Measurements from ENCODE around the gene SNAI3. TPM values are rescaled to one million over a fixed set of nuclear protein-coding genes. Genes with fewer than 3 reads are reported as not detected.
"Not testable (repeated sequence)": the region's sequence is repeated elsewhere in the genome, so short reads cannot be mapped to it uniquely, and the experiment has no call there.

Gene SNAI3
- total RNA-seq, 4 donors from 2014 or later: 1.2 to 2.2 (median 1.6) TPM

DNA sequence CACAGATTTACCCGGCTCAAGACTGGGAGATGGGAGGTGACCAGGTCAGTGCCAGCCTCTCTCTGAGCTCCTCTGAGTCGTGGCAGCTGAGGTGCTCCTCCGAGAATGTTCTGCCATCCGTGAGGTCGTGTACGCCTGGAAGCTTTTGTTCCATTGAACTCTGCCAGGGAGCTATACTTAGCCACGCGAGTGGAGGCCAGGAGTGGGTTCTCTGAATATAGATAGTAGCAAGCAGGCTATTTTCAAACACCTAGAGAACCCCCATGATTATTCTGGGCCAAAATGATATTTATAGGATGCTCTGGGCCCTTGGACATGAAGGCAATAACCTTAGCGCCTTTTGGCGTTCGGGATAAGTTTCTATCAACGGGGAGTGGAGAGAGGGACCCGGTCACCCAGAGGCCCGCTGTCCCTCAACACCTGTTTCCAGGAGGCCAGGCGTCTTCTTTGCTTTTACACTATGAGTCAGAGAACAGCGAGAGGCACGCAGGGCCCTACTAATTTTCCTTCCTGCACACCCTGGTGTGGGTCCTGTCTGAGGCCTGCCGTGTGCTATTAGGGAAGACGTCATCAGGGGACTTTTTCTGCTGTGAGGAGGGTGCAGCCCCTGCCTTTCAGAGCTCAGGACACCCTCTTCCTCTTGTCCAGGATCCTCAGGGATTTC is 12.5 kb downstream of the SNAI3 start:
- DNase-seq: peak; percentile 39 to 66
- H3K4me3 ChIP-seq: peak overlapping the region in 1 of 4 donors; percentile 2
- ATAC-seq: peak; percentile 79 to 85

DNA sequence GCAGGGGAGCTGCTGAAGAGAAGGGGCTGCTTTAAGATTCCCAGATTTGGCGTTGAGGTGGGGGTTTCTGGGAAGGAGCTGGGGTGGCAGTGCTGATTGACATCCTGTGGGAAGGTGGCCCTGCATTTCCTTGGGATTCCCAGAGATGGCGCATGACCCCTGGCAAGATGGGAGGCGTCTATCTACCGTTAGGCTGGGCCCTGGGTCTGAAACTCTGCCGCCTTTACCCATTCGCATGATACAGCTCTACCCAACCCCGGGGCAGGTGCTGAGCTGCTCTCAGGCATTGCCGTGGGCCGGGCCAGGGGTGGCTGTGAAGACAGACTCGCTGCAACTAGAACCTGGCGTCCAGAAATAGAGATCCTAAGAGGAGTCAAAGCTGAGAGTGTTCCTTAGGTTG is 13.5 kb downstream of the SNAI3 start:
- Histone ChIP-seq H3K27ac (peak overlapping the region; percentile 75 to 84 (median 82)), H3K27me3 (no peaks in the 10 kb centered on the region), H3K36me3 (no peaks in the 10 kb centered on the region), H3K4me3 (no peak overlapping the region), H3K4me1 (peaks cover 46 to 50% of the 10 kb centered on the region in 2 donors), H3K9me3 (no peaks in the 10 kb centered on the region)
- TF ChIP-seq, protein P1, sequence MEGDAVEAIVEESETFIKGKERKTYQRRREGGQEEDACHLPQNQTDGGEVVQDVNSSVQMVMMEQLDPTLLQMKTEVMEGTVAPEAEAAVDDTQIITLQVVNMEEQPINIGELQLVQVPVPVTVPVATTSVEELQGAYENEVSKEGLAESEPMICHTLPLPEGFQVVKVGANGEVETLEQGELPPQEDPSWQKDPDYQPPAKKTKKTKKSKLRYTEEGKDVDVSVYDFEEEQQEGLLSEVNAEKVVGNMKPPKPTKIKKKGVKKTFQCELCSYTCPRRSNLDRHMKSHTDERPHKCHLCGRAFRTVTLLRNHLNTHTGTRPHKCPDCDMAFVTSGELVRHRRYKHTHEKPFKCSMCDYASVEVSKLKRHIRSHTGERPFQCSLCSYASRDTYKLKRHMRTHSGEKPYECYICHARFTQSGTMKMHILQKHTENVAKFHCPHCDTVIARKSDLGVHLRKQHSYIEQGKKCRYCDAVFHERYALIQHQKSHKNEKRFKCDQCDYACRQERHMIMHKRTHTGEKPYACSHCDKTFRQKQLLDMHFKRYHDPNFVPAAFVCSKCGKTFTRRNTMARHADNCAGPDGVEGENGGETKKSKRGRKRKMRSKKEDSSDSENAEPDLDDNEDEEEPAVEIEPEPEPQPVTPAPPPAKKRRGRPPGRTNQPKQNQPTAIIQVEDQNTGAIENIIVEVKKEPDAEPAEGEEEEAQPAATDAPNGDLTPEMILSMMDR (IDR thresholded peaks at IDR 0.05 in 4 of 5, conservative IDR thresholded peaks at IDR 0.05 in 1 of 5): peak in 2 of 5 experiments; percentile 28 to 30
- TF ChIP-seq POLR2A (IDR thresholded peaks at IDR 0.05): no peak
- ATAC-seq (peak; percentile 11 to 37), DNase-seq (peak in 1 of 2 donors; percentile 50)
- in situ Hi-C loops (cut with MboI; ENCODE audit: low sequenced_read_pairs in 4 of 4): no loop called here
- intact Hi-C loops (cut with DNase I; ENCODE audit: low total_unique reads): no loop called here

More for the DNA sequence above, 12.5 kb downstream of the SNAI3 start:
- H3K27me3 ChIP-seq: no peaks in the 10 kb centered on the region
- intact Hi-C loops (cut with DNase I; ENCODE audit: low total_unique reads) (loop anchor here (1.0 kb wide), 1 partner anchor 12 kb away; the partner anchor contains the start of gene SNAI3), in situ Hi-C loops (cut with MboI; ENCODE audit: low sequenced_read_pairs in 4 of 4) (no loop called here)
- peak overlapping the region; percentile 75 to 84 (median 82) for H3K27ac ChIP-seq
- H3K36me3 ChIP-seq: no peaks in the 10 kb centered on the region
- H3K9me3 ChIP-seq: no peaks in the 10 kb centered on the region
- H3K4me1 ChIP-seq: peaks cover 46 to 57% of the 10 kb centered on the region in 2 donors
- TF ChIP-seq, protein P1 (IDR thresholded peaks at IDR 0.05 in 4 of 5, conservative IDR thresholded peaks at IDR 0.05 in 1 of 5): no peak
- TF ChIP-seq POLR2A (IDR thresholded peaks at IDR 0.05): peak in 1 of 2 donors; percentile 16

DNA sequence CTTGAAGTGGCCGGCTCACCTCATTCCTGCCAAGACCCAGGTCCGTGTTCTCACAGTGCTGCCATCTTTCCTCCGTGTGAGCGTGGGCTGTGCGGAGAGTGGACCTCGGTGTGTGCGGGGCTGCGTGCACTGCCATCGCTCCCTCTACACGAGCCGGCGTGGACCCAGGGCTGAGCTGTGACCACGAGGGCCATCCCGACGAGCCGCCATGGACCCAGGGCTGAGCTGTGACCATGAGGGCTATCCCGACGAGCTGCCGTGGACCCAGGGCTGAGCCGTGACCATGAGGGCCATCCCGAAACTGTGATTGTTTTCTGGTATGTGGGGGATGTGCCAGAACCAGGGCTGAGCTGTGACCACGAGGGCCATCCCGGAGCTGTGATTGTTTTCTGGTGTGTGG is 14.5 kb downstream of the SNAI3 start:
- Histone ChIP-seq H3K27ac (peak overlapping the region in 1 of 4 donors; percentile 75), H3K4me3 (no peak overlapping the region), H3K9me3 (no peaks in the 10 kb centered on the region), H3K4me1 (peaks cover 39 to 41% of the 10 kb centered on the region in 2 donors), H3K36me3 (no peaks in the 10 kb centered on the region), H3K27me3 (no peaks in the 10 kb centered on the region)
- no peak for DNase-seq
- ATAC-seq: no peak
- in situ Hi-C loops (cut with MboI; ENCODE audit: low sequenced_read_pairs in 4 of 4) (no loop called here), intact Hi-C loops (cut with DNase I; ENCODE audit: low total_unique reads) (no loop called here)
- no peak for TF ChIP-seq POLR2A (IDR thresholded peaks at IDR 0.05)
- TF ChIP-seq, protein P1 (IDR thresholded peaks at IDR 0.05 in 4 of 5, conservative IDR thresholded peaks at IDR 0.05 in 1 of 5): no peak

DNA sequence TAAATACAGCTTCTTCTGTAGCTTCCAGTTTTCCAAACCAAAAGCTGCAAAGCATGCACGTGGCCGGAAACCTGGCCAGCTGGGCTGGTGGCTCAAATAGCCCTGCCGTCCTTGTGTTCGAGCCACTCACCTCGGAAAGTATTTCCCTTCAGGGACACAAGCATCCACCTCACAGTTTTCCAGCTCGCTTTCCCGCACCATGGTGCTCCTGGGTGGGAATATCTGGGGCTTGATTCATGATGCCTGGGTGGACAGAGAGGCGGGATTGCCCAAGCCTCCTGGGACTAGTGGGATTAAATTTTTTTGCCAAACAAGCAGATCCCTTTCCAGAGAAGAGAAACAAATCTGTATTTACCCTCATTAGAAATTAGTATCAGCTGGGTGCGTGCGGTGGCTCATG is 16.3 kb downstream of the SNAI3 start:
- ATAC-seq (no peak), DNase-seq (no peak)
- H3K4me3 ChIP-seq: no peak overlapping the region
- TF ChIP-seq, protein P1 (IDR thresholded peaks at IDR 0.05 in 4 of 5, conservative IDR thresholded peaks at IDR 0.05 in 1 of 5): no peak
- no peak for TF ChIP-seq POLR2A (IDR thresholded peaks at IDR 0.05)
- H3K4me1 ChIP-seq: peaks cover 22 to 34% of the 10 kb centered on the region in 2 donors
- intact Hi-C loops (cut with DNase I; ENCODE audit: low total_unique reads) (no loop called here), in situ Hi-C loops (cut with MboI; ENCODE audit: low sequenced_read_pairs in 4 of 4) (no loop called here)
- H3K27ac ChIP-seq: peak overlapping the region in 1 of 4 donors; percentile 2
- no peaks in the 10 kb centered on the region for H3K27me3 ChIP-seq
- no peaks in the 10 kb centered on the region for H3K9me3 ChIP-seq
- no peaks in the 10 kb centered on the region for H3K36me3 ChIP-seq

DNA sequence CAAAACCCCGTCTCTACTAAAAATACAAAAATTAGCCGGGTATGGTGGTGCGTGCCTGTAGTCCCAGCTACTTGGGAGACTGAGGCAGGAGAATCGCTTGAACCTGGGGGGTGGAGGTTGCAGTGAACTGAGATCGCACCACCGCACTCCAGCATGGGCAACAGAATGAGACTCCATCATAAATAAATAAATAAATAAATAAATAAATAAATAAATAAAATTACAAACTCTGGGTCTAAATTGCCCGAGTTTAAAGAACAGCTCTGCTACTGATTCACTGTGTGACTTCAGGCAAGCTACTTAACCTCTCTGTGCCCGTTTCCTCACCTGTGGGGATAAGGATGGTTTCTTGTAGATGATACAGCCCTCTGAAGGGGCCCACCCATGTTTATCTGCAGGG is 16.8 kb downstream of the SNAI3 start:
- intact Hi-C loops (cut with DNase I; ENCODE audit: low total_unique reads); H3K27me3 ChIP-seq; H3K4me3 ChIP-seq; H3K36me3 ChIP-seq; in situ Hi-C loops (cut with MboI; ENCODE audit: low sequenced_read_pairs in 4 of 4); ATAC-seq; DNase-seq; H3K9me3 ChIP-seq: not testable (repeated sequence)
- peaks cover 19 to 33% of the 10 kb centered on the region in 2 donors for H3K4me1 ChIP-seq
- peak overlapping the region in 1 of 4 donors; percentile 2 for H3K27ac ChIP-seq

All from gastrocnemius medialis (tissue), 4 donors.